ENCODE measurements around the gene MED16.

DNA sequence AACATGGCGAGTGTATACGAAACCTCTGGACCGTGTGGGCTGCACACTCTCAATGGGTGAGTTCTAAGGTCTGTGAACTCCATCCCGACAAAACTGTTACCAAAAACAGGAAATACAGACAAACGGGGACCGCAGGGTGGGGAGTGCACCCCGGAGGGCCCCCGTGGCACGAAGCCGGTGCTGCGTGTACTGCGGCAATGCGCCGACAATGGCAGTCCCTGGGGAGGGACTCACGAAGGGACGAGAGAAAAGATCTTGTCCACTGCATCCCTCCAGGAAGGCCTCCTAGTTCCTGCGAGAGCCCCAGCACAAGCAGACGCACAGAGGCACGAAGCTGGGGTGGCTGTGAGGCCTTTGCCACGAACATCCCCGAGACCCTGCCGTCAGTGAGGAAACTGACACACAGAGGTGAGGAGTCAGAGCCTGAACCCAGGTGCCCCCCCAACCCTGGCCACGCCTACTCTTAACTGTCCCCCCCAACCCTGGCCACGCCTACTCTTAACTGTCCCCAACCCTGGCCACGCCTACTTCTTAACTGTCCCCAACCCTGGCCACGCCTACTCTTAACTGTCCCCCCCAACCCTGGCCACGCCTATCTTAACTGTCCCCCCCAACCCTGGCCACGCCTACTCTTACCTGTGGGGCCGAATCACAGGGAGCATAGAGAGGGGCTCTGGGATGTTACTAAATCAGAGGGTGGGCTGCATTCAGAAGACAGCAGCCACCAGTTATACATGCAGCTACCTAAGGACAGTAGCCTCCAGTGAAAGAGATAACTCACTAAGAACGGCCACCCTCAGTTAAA, 4.2 kb downstream of the MED16 start:
- TF ChIP-seq, protein P1, sequence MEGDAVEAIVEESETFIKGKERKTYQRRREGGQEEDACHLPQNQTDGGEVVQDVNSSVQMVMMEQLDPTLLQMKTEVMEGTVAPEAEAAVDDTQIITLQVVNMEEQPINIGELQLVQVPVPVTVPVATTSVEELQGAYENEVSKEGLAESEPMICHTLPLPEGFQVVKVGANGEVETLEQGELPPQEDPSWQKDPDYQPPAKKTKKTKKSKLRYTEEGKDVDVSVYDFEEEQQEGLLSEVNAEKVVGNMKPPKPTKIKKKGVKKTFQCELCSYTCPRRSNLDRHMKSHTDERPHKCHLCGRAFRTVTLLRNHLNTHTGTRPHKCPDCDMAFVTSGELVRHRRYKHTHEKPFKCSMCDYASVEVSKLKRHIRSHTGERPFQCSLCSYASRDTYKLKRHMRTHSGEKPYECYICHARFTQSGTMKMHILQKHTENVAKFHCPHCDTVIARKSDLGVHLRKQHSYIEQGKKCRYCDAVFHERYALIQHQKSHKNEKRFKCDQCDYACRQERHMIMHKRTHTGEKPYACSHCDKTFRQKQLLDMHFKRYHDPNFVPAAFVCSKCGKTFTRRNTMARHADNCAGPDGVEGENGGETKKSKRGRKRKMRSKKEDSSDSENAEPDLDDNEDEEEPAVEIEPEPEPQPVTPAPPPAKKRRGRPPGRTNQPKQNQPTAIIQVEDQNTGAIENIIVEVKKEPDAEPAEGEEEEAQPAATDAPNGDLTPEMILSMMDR (IDR thresholded peaks at IDR 0.05) = no peak
- TF ChIP-seq POLR2A (IDR thresholded peaks at IDR 0.05) = no peak

All from lower leg skin (tissue), 3 donors.